Hypothalamus (tissue), 51 donors: Measurements from ENCODE around the gene TPMT.
"Not testable (repeated sequence)": the region's sequence is repeated elsewhere in the genome, so short reads cannot be mapped to it uniquely, and the experiment has no call there.

ENCODE experiments used
- DNase-seq, 51 donors: peaks; one replicate each; lab custom pipeline; 2025; lab: John Stamatoyannopoulos, UW

Gene TPMT

DNA sequence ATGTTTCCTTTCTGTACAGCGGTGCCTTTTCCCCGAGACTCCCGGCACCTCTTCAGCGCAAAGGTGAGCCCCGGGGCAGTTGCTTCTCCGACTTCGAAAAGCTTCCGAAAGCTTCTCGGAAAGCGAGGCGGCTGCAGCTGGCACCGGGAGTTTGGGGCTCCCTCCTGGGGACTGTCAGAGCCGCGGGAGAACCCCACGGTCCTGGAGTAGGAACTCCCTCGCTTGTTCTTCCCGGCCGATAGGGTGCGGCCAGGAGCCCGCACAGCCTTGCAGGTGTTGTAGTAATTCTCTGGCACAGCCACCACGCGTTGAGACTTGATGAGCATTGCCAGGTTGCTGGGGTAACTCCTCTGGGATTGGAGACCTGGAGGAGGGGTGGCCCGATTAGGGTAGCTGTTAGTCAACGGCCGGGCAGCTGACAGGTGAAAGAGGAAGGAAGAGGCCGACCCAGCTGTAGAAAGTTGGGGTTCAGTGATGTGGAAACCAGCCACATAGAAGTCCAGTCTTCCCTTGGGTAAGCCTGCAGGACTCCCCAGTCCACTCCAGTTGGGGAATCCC is 1.1 kb upstream of the TPMT start:
- peak in 42 of 51 donors; percentile 2 to 65 (median 34) for DNase-seq

DNA sequence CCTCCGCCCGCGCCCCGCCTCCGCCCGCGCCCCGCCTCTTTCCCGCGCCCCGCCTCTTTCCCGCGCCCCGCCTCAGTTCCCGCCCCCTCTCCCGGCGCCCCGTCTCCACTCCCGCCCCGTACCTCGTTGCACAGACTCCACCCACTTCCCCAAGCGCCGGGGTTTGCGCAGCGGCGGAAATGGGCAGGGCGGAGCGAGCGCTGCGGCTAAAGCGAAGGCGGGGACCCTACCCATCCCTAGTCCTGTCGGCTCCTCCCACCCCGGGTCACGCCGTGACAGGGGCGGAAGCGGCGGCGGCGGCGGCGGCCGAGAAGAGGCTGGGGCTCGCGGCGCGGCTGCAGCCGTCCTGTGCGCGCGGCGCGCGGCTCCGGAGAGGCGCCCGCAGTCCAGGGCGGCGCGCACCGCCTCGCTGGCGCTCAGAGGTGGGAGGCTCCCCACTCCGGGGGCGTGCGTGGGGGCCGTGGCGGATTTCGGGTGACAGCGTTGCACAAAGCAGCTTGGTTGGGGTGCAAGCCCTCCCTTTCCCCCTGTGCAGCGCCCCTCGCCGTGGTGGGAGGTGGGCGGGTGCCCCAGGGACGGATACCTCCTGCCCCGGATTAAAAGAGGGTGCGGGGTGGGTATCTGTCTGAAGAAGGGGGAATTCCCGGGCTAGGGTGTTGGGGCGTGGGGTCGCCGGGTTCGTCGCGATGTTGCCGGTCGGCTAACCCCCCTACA is 430 bp upstream of the TPMT start, which contains the start of gene KDM1B:
Gene KDM1B (plus strand): TSS at position 273 of the 714 bp plus-strand sequence. CDS start 4,474 bp downstream, outside the sequence.
- DNase-seq, result peak; percentile 69 to 99 (median 98)

DNA sequence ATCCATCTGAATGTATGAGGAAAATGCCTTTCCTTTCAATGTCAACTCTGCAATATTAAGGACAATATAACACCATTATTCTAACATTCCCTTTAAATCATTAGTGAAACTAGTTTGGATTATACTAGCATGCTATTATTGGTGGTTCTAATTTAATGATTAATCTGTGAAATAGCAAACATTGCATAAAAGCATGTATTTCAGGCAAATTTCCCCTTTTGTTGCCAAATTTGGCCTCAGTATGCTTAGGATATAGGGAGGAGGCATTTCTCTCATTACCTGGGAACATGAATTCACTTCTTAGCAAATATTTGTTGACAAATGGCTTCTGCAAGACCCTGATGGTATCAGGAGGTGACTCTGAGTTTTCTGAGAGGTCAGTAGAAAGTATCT is 1.6 kb downstream of the TPMT start:
- DNase-seq, result no peak

DNA sequence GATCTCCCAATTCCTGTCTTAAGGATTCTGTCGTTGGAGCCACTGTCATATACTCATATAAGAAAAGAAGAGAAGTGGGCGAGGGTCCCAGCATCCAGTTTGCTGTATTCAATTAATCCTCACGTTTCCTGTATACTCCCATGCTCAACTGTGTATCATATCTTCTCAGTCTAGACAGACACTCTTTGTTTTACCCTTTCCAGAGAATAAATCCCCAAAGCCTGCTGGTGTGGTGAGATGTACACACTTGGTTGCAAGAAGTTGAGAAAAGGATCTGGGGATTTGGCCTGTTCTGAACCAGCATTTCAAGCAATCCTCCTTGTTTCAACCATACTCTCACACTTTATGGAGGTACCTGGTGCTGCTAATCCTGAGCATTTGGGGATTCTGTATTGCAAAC is 3.1 kb downstream of the TPMT start:
- DNase-seq, result no peak

GRCh38 chr6:18151391-18151790 is 3.5 kb downstream of the TPMT start:
- not testable (repeated sequence) for DNase-seq

- no peak for DNase-seq
These were observed 6.4 kb downstream of the TPMT start for GRCh38 chr6:18148304-18149025.

DNA sequence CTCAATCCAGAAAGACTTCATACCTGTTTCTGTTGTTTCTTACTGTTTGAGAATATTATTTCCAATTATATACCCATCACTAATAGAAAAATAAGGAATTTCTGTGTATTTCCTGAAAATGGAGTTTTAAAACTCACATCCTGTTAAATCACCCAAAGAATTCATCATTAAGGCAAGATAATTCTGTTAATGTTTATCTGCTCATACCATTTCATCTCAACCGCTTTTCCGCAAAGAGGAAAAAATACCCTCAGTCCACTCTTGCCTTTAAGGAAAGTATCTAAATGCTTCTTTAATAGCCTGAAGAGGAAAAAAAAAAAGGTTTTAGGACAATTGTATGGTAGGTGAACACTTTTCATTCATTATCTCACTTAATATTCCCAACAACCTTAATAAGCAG is 7.3 kb downstream of the TPMT start:
- DNase-seq, result no peak

DNA sequence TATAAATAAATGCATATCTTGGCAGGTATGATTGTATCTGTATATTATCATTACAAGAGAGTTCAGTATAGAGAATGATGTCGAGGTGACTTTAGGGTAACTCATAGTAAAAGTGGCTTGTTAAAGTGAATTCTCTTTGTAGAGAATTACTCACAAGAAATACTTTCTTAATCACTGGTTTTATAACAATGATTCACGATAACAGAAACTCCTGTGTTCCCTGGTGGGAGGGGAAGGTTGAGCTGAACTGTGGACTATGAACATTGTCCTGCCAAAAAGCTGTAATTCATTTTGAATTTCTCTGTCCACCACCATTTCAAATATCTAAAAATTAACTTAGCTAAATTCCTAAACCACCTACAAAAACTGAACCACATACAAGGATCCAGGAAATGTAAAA is 7.7 kb downstream of the TPMT start:
- DNase-seq, result no peak

DNA sequence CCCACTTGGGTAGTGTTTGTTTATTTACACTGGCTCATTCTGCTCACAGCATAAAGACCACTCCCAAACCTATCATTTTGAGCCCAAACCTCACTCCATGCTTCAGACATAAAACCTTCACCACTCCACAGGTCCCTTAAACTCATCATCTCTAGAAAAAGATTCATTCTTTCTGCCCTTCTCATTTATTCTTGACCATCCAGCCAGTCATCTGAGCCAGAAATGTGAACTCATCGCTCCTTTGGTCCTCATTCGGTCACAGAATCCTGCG is 12.4 kb downstream of the TPMT start:
- DNase-seq, result no peak

GRCh38 chr6:18141805-18142590 is 12.9 kb downstream of the TPMT start:
- no peak for DNase-seq

DNA sequence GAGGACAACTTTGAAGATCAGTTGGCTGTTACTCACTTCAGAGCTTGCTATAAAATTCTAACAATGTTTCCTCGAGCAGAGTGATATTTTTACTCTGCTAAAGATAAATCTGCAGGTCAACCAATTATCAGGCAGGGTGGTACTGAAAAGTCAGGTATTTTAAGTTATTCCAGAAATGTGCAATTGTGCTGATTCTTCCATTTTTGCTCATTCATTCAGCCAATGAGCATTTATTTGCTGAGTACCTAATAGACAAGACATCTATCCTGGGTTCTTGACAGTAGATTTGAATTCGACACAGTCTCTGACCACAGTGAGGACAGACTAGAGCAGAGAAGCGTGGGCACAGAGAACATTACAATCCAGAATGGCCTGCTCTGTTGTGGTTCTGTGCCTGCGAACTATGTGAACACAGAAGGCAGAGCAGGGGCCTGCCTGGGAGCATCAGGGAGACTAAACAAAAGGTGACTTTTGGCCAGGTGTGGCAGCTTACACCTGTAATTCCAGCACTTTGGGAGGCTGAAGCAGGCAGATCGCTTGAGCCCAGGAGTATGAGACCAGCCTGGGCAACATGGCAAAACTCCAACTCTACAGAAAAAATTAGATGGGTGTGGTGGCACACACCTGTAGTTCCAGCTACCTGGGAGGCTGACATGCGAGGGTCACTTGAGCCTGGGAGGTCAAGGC is 14.8 kb downstream of the TPMT start:
- no peak for DNase-seq

GRCh38 chr6:18138906-18139305 is 16.0 kb downstream of the TPMT start:
- no peak for DNase-seq

- DNase-seq, result no peak
These were observed 18.6 kb downstream of the TPMT start for GRCh38 chr6:18136260-18136659.

DNA sequence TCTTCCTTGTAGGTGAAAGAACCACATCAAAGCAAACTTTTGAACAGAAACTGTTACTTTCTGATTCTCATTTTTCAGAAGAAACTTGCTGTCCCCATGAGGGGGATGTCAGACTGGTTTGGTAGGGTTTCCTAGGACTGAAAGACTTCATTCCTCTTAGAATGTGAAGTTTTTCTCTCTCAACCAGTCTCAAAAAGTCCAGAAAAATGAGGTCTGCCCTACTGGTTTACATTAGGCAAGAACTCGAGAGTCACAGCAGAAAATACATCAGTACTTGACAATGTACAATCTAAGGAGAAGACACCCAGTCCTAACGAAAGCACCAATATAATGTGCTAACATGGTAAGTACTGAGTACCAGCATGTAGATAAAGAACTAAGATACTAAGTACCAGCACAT is 19.7 kb downstream of the TPMT start:
- no peak for DNase-seq

- DNase-seq, result no peak
These were observed 22.5 kb downstream of the TPMT start for GRCh38 chr6:18132346-18132745.

DNA sequence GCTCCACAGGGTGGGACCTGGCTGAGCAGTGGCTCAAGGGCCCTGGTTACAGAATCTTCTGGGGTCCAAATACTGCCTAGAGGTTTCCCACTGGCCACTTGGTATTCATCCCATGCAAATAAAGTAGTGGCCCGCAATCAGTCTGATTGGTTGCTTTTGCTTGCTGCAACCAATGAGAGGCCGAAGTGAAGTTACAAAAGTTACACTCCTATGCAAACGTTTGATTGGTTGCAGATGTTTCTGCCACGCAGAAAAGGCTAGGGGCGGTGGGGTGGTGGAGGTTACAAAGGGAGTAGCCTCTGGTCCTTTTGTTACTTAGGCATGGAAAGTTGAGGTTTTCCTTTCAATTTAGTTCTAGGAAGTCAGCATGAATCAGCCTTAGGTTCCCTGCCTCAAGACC is 28.8 kb downstream of the TPMT start:
- no peak for DNase-seq

- DNase-seq, result peak; percentile 4 to 88 (median 75)
These were observed 32.5 kb downstream of the TPMT start, which contains the start of gene NHLRC1 for GRCh38 chr6:18122128-18123093. NHLRC1 (minus strand) TSS chr6:18122677; CDS start chr6:18122606, 71 bp downstream.

DNA sequence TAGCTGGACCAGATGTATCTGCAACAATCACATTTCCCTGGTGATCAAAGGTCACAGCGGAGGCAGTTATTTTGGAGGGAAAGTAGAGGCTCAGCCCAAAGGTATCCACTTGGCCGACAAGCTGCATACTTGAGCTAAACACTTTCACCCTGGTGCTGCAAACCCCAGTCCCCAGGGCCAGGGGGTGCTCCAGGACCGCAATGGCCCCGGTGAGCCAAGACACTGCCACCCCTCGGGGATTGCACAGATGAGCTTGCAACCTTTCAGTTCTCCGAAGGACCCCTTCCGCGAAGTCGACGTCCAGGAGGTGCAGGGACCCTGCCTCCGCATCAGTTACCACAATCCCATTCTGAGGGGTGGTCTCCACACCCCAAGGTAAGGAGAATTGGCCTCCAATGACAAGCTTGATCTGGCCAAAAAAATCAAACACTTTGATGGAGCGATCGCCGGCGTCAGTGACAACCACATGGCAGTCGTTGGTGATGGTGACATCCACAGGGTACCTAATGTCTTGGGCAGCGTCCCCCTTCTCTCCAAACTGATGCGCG is 33.2 kb downstream of the TPMT start:
- DNase-seq, result no peak

GRCh38 chr6:18119236-18119635 is 35.6 kb downstream of the TPMT start:
- no peak for DNase-seq
